WI38 (cell line): Measurements from ENCODE around the gene SHANK1.

Source experiments
- H3K4me3 ChIP-seq: 2 replicates; pipeline ENCODE4 v1.5.1; 2011; ENCODE audit warnings: low read depth, mild to moderate bottlenecking, control low read depth, low read length
- CTCF ChIP-seq: IDR thresholded peaks from 2 replicates; pipeline ENCODE4 v1.5.1; 2012; ENCODE audit warnings: low read depth, mild to moderate bottlenecking, control low read depth, low read length

SHANK1 gene

GRCh38 chr19:50717026-50717723 is 2.4 kb downstream of the SHANK1 start:
- TF ChIP-seq CTCF: no peak
- no peak overlapping the region for H3K4me3 ChIP-seq

- TF ChIP-seq CTCF: no peak
- no peak overlapping the region for H3K4me3 ChIP-seq
Observed at GRCh38 chr19:50716178-50717025, 3.2 kb downstream of the SHANK1 start.

GRCh38 chr19:50713556-50714236 is 5.9 kb downstream of the SHANK1 start:
- no peak for TF ChIP-seq CTCF
- H3K4me3 ChIP-seq: no peak overlapping the region

GRCh38 chr19:50712833-50713232 is 6.8 kb downstream of the SHANK1 start:
- no peak for TF ChIP-seq CTCF
- no peak overlapping the region for H3K4me3 ChIP-seq

- TF ChIP-seq CTCF: no peak
- H3K4me3 ChIP-seq: no peak overlapping the region
Observed at GRCh38 chr19:50711805-50712204, 7.8 kb downstream of the SHANK1 start.

- H3K4me3 ChIP-seq: no peak overlapping the region
- no peak for TF ChIP-seq CTCF
Observed at GRCh38 chr19:50711196-50711595, 8.4 kb downstream of the SHANK1 start.
